Measurements from ENCODE around the gene FMNL3.
"Not testable (repeated sequence)": the region's sequence is repeated elsewhere in the genome, so short reads cannot be mapped to it uniquely, and the experiment has no call there.

FMNL3 gene

GRCh38 chr12:49621651-49622500 lies 85.3 kb downstream of the FMNL3 start:
- TF ChIP-seq, protein P1, sequence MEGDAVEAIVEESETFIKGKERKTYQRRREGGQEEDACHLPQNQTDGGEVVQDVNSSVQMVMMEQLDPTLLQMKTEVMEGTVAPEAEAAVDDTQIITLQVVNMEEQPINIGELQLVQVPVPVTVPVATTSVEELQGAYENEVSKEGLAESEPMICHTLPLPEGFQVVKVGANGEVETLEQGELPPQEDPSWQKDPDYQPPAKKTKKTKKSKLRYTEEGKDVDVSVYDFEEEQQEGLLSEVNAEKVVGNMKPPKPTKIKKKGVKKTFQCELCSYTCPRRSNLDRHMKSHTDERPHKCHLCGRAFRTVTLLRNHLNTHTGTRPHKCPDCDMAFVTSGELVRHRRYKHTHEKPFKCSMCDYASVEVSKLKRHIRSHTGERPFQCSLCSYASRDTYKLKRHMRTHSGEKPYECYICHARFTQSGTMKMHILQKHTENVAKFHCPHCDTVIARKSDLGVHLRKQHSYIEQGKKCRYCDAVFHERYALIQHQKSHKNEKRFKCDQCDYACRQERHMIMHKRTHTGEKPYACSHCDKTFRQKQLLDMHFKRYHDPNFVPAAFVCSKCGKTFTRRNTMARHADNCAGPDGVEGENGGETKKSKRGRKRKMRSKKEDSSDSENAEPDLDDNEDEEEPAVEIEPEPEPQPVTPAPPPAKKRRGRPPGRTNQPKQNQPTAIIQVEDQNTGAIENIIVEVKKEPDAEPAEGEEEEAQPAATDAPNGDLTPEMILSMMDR (conservative IDR thresholded peaks at IDR 0.05; ENCODE audit: low read depth, low read length) = no peak
- peak overlapping the region; percentile 73 for H3K4me3 ChIP-seq (ENCODE audit: low read length)
- DNase-seq (ENCODE audit: low read depth) = no peak

DNA sequence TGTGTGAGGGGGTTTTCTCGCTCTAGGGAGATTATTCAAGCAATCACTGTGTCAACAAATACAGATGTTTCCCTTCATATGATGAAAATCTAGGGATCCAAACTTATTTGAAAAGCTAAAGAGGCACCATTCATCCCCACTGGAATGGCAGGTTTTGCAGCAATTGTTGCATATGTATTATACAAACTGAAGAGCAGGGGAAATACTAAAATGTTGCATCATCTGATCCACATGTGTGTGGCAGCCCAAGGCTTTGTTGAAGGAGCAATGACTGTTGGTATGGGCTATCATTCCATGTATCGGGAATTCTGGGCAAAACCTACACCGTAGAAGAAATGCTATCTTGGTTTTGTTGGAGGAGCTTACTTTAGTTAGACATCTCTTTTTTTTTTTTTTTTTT lies 87.9 kb downstream of the FMNL3 start:
- DNase-seq (ENCODE audit: low read depth) = no peak
- H3K4me3 ChIP-seq (ENCODE audit: low read length) = no peak overlapping the region
- TF ChIP-seq, protein P1 (conservative IDR thresholded peaks at IDR 0.05; ENCODE audit: low read depth, low read length) = no peak

- H3K4me3 ChIP-seq (ENCODE audit: low read length) = no peak overlapping the region
- TF ChIP-seq, protein P1 (conservative IDR thresholded peaks at IDR 0.05; ENCODE audit: low read depth, low read length) = no peak
- no peak for DNase-seq (ENCODE audit: low read depth)
Observed at GRCh38 chr12:49618576-49618975, 88.6 kb downstream of the FMNL3 start.

- TF ChIP-seq, protein P1 (conservative IDR thresholded peaks at IDR 0.05; ENCODE audit: low read depth, low read length) = no peak
Observed at GRCh38 chr12:49616533-49617219, 90.5 kb downstream of the FMNL3 start.

GRCh38 chr12:49615725-49616124 lies 91.5 kb downstream of the FMNL3 start:
- no peak overlapping the region for H3K4me3 ChIP-seq (ENCODE audit: low read length)
- TF ChIP-seq, protein P1 (conservative IDR thresholded peaks at IDR 0.05; ENCODE audit: low read depth, low read length) = no peak
- no peak for DNase-seq (ENCODE audit: low read depth)

More at GRCh38 chr12:49616533-49617219, 90.5 kb downstream of the FMNL3 start:
- H3K4me3 ChIP-seq (ENCODE audit: low read length) = no peak overlapping the region
- DNase-seq (ENCODE audit: low read depth) = no peak

DNA sequence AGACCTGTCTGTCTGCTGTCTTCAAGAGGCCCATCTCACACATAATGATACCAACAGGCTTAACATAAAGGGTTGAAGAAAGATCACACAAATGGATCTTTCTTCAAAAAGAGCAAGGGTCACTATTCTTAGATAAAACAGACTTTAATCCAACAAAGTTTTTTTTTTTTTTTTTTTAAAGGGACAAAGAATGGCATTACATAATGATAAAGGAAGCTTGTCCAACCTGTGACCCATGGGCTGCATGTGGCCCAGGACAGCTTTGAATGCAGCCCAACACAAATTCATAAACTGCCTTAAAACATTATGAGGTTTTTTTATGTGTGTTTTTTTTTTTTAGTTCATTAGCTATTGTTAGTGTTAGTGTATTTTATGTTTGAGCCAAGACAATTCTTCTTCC lies 95.0 kb downstream of the FMNL3 start:
- H3K4me3 ChIP-seq (ENCODE audit: low read length) = no peak overlapping the region
- no peak for DNase-seq (ENCODE audit: low read depth)
- TF ChIP-seq, protein P1 (conservative IDR thresholded peaks at IDR 0.05; ENCODE audit: low read depth, low read length) = no peak

DNA sequence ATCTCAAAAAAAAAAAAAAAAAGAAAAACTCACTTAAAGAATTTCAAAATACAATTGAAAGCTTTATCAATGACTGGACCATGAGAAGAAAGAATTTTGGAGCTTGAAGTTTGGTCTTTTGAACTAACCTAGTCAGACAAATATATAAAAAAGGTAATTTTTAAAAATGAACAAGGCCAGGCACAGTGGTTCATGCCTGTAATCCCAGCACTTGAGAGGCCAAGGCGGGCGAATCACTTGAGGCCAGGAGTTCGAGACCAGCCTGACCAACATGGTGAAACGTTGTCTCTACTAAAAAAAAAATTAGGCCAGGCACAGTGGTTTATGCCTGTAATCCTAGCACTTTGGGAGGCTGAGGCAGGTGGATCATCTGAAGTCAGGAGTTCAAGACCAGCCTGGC lies 96.4 kb downstream of the FMNL3 start:
- not testable (repeated sequence) for DNase-seq (ENCODE audit: low read depth); H3K4me3 ChIP-seq (ENCODE audit: low read length)
